ENCODE data around the gene TCP11L2.

DNA sequence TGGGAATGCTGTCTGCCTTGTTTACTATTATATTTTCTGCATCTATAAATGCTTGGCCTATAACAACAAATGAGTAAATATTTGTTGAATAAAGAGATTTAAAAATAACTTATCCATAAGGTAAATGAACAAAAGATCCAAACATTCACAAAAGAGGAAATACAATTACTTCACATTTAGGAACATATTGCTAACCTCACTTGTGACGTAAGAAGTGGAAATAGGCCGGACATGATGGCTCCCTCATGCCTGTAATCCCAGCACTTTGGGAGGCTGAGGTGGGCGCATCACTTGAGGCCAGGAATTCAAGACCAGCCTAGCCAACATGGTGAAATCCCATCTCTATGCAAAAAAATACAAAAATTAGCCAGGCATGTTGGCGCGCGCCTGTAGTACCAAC lies 29.0 kb upstream of the TCP11L2 start:
- TF ChIP-seq EZH2 (IDR thresholded peaks at IDR 0.05; ENCODE audit: insufficient read depth, poor library complexity, severe bottlenecking): no peak
- TF ChIP-seq EZH2phosphoT487 (IDR thresholded peaks at IDR 0.05; ENCODE audit: insufficient read depth, low read depth): no peak
